SK-N-SH (cell line): ENCODE data around the gene TRIM14. TPM values are rescaled to one million over a fixed set of nuclear protein-coding genes. Genes with fewer than 3 reads are reported as not detected.

Source experiments
- CTCF ChIA-PET: fragments of 300-600, 350-600 bp; formaldehyde crosslinking; extraction: SDS; loops from one replicate; lab custom pipeline; 2021; lab: Yijun Ruan, JAX
- POLR2A ChIA-PET: fragments of 350-600 bp; sonication (Branson Sonifier 250); formaldehyde crosslinking; extraction: SDS; loops from one replicate; lab custom pipeline; 2020; ENCODE audit warnings: antibody characterized with exemption, inconsistent platforms; lab: Yijun Ruan, JAX
- DNase-seq: peaks from one replicate; pipeline ENCODE4 v3.0.0; 2012
- H2AFZ ChIP-seq: fragments of 200-600 bp; sonication (generic); 2 replicates; pipeline ENCODE4 v1.8.1; 2016; ENCODE audit warnings: antibody characterized with exemption, mild to moderate bottlenecking, low read depth
- H3F3A ChIP-seq: fragments of 200-600 bp; sonication (generic); replicated peaks from 2 replicates; pipeline ENCODE3; 2016; ENCODE audit warnings: antibody characterized with exemption, mild to moderate bottlenecking; ENCODE audit not compliant: insufficient read depth
- H3K27ac ChIP-seq, 2 experiments: fragments of 200-500 bp in 1 of 2; fragments of 200-600 bp in 1 of 2; sonication (Bioruptor generic) in 1 of 2; sonication (generic), shearing (Covaris generic) in 1 of 2; 2 replicates each; pipeline versions ENCODE4 v1.5.1 to v1.6.1; 2014 to 2016; ENCODE audit warnings: low read depth in 2 of 2, inconsistent platforms in 1 of 2, low read length in 1 of 2, mild to moderate bottlenecking in 1 of 2, mixed read lengths in 1 of 2
- H3K27me3 ChIP-seq: fragments of 200-600 bp; sonication (generic), shearing (Covaris generic); 2 replicates; pipeline ENCODE4 v1.6.1; 2016; ENCODE audit warnings: mixed run types; ENCODE audit not compliant: insufficient read depth
- H3K36me3 ChIP-seq, 2 experiments: fragments of 200-500 bp in 1 of 2; fragments of 200-600 bp in 1 of 2; sonication (Bioruptor generic) in 1 of 2; sonication (generic) in 1 of 2; replicated peaks in 1 of 2; 2 replicates each; pipeline versions ENCODE3 to v1.5.1; 2014 to 2016; ENCODE audit warnings: low read length in 1 of 2, mild to moderate bottlenecking in 1 of 2; ENCODE audit not compliant: insufficient read depth in 2 of 2, control insufficient read depth in 1 of 2
- H3K4me1 ChIP-seq, 2 experiments: fragments of 200-500 bp in 1 of 2; fragments of 200-600 bp in 1 of 2; sonication (Bioruptor generic) in 1 of 2; sonication (generic), shearing (Covaris generic) in 1 of 2; 2 replicates each; pipeline versions ENCODE4 v1.5.1 to v1.6.1; 2014 to 2016; ENCODE audit warnings: low read depth in 1 of 2, low read length in 1 of 2, mixed run types in 1 of 2; ENCODE audit not compliant: insufficient read depth in 2 of 2, control insufficient read depth in 1 of 2
- H3K4me2 ChIP-seq: fragments of 200-600 bp; sonication (generic), shearing (Covaris generic); 2 replicates; pipeline ENCODE4 v1.6.1; 2017; ENCODE audit warnings: mixed run types
- H3K4me3 ChIP-seq, 2 experiments: fragments of 200-500 bp in 1 of 2; fragments of 200-600 bp in 1 of 2; sonication (Bioruptor generic) in 1 of 2; sonication (generic), shearing (Covaris generic) in 1 of 2; 2 replicates each; pipeline versions ENCODE4 v1.5.1 to v1.8.1; 2014 to 2016; ENCODE audit warnings: low read depth in 2 of 2, inconsistent platforms in 1 of 2, low read length in 1 of 2, mild to moderate bottlenecking in 1 of 2, mixed read lengths in 1 of 2, moderate library complexity in 1 of 2
- H3K79me2 ChIP-seq: fragments of 200-600 bp; sonication (generic); 2 replicates; pipeline ENCODE4 v1.8.1; 2017; ENCODE audit warnings: mild to moderate bottlenecking; ENCODE audit not compliant: insufficient read depth
- H3K9ac ChIP-seq: fragments of 200-600 bp; sonication (generic); 2 replicates; pipeline ENCODE4 v1.6.1; 2017; ENCODE audit warnings: mixed run types
- H3K9me2 ChIP-seq: fragments of 200-600 bp; sonication (generic); 2 replicates; pipeline ENCODE4 v1.6.1; 2017; ENCODE audit warnings: mixed run types
- H3K9me3 ChIP-seq: fragments of 200-600 bp; sonication (generic); 2 replicates; pipeline ENCODE4 v1.6.1; 2017; ENCODE audit warnings: mixed run types, mild to moderate bottlenecking, moderate library complexity
- H4K20me1 ChIP-seq: fragments of 200-600 bp; sonication (generic); 2 replicates; pipeline ENCODE4 v1.6.1; 2017; ENCODE audit warnings: mild to moderate bottlenecking, mixed run types; ENCODE audit not compliant: insufficient read depth
- CHD2 ChIP-seq: fragments of 150-350 bp; IDR thresholded peaks from 2 replicates; pipeline ENCODE4 v1.6.1; 2018; ENCODE audit warnings: low read length; ENCODE audit not compliant: partially characterized antibody
- ELF1 ChIP-seq: IDR thresholded peaks from 2 replicates; pipeline ENCODE4 v1.4.0; 2012
- EZH2phosphoT487 ChIP-seq: fragments of 200-600 bp; sonication (generic); IDR thresholded peaks from 2 replicates; pipeline ENCODE4 v1.6.1; 2017; ENCODE audit warnings: low read depth, mixed run types, mild to moderate bottlenecking, antibody characterized with exemption, moderate library complexity, borderline replicate concordance
- FOSL2 ChIP-seq: IDR thresholded peaks from 2 replicates; pipeline ENCODE4 v1.4.0; 2012; ENCODE audit warnings: low read depth, mild to moderate bottlenecking, moderate library complexity, borderline replicate concordance
- FOXJ3 ChIP-seq: sonication (generic); formaldehyde crosslinking; IDR thresholded peaks from 2 replicates; pipeline ENCODE4 v1.5.1; 2020; ENCODE audit warnings: mild to moderate bottlenecking, missing genetic modification reagents
- FOXM1 ChIP-seq: IDR thresholded peaks from 2 replicates; pipeline ENCODE4 v1.4.0; 2012; ENCODE audit warnings: low read depth, mild to moderate bottlenecking
- GATA2 ChIP-seq: sonication (generic); formaldehyde crosslinking; IDR thresholded peaks from 2 replicates; pipeline ENCODE4 v1.5.0; 2020; ENCODE audit warnings: mild to moderate bottlenecking, missing genetic modification reagents
- MEF2A ChIP-seq: IDR thresholded peaks from 2 replicates; pipeline ENCODE4 v1.4.0; 2012; ENCODE audit warnings: low read depth, borderline replicate concordance
- MXI1 ChIP-seq: IDR thresholded peaks from 2 replicates; pipeline ENCODE4 v1.6.1; 2012; ENCODE audit warnings: mild to moderate bottlenecking, low read depth, low read length, improper control_type of control experiment
- RAD21 ChIP-seq: IDR thresholded peaks from 2 replicates; pipeline ENCODE4 v1.6.1; 2012; ENCODE audit warnings: mild to moderate bottlenecking, low read length
- RCOR1 ChIP-seq: fragments of 150-350 bp; IDR thresholded peaks from 2 replicates; pipeline ENCODE4 v1.6.1; 2017; ENCODE audit warnings: antibody characterized with exemption, low read length
- SMC3 ChIP-seq: IDR thresholded peaks from 2 replicates; pipeline ENCODE4 v1.6.1; 2012; ENCODE audit warnings: low read depth, low read length, improper control_type of control experiment
- TAF1 ChIP-seq: IDR thresholded peaks from 2 replicates; pipeline ENCODE4 v1.6.1; 2012; ENCODE audit warnings: low read depth, mild to moderate bottlenecking, low read length, moderate library complexity, borderline replicate concordance
- TCF12 ChIP-seq: IDR thresholded peaks from 2 replicates; pipeline ENCODE4 v1.4.0; 2012
- YY1 ChIP-seq: IDR thresholded peaks from 2 replicates; pipeline ENCODE4 v1.4.0; 2012; ENCODE audit warnings: low read depth, mild to moderate bottlenecking
- WGBS: methylation state at CpG from one replicate; pipeline ENCODE4 v1.1.6; 2017; ENCODE audit warnings: low lambda C conversion rate; 5-methylcytosine and 5-hydroxymethylcytosine counted together
- polyA plus RNA-seq, 3 experiments: library from polyadenylated mRNA; depleted of rRNA; stranded (reverse); fragments of >200 nt; gene quantifications; 2 replicates each; pipeline ENCODE4 v1.2.3, GENCODE V29; 2012
- TF ChIP-seq, protein P1 (sequence below): IDR thresholded peaks from 2 replicates; pipeline ENCODE4; 2012
- TF ChIP-seq, protein P2 (sequence below): IDR thresholded peaks from 2 replicates; pipeline ENCODE4 v1.6.1; 2012; ENCODE audit warnings: mild to moderate bottlenecking, low read depth, low read length, moderate library complexity
- TF ChIP-seq, protein P3 (sequence below): IDR thresholded peaks from 2 replicates; pipeline ENCODE4 v1.4.0; 2012; ENCODE audit warnings: low read depth

TRIM14 gene
- polyA plus RNA-seq, 1 of the 3 experiments (the other 2 are of a cell fraction) = 15.3 TPM

DNA sequence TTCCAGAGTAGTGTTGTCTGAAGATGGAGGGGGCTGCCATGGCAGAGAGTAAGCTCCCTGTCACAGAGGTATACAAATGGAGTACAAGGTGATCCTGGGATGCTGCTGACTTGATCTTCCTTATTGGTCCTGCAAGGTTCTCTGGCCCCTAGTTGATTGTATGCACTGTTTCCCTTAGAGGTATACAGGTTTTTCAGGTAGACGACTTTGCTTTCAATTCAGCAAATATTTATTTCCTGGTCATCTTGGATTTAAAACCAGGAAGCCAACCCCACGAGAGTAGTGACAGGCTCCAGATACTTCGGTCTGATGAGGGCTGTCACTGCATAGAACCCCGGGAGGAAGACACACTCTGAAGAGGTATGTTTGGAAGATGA lies 16.5 kb upstream of the TRIM14 start:
- H4K20me1 ChIP-seq = no peaks in the 10 kb centered on the region
- H3K4me1 ChIP-seq = no peaks in the 10 kb centered on the region
- ChIA-PET CTCF (no interaction called here), POLR2A (no interaction called here)
- H3K36me3 ChIP-seq = no peaks in the 10 kb centered on the region
- H3K4me2 ChIP-seq = no peak overlapping the region
- no peaks in the 10 kb centered on the region for H3K79me2 ChIP-seq
- H3K9me2 ChIP-seq = no peaks in the 10 kb centered on the region
- no peak overlapping the region for H3K4me3 ChIP-seq
- no peaks in the 10 kb centered on the region for H3K9me3 ChIP-seq
- H2AFZ ChIP-seq = no peak overlapping the region
- TF ChIP-seq ELF1 = no peak
- no peak for TF ChIP-seq MXI1
- TF ChIP-seq SMC3 = no peak
- TF ChIP-seq, protein P1, sequence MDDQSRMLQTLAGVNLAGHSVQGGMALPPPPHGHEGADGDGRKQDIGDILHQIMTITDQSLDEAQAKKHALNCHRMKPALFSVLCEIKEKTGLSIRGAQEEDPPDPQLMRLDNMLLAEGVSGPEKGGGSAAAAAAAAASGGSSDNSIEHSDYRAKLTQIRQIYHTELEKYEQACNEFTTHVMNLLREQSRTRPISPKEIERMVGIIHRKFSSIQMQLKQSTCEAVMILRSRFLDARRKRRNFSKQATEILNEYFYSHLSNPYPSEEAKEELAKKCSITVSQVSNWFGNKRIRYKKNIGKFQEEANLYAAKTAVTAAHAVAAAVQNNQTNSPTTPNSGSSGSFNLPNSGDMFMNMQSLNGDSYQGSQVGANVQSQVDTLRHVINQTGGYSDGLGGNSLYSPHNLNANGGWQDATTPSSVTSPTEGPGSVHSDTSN = no peak
- TF ChIP-seq MEF2A = no peak
- TF ChIP-seq RCOR1 = no peak
- no peak for TF ChIP-seq YY1
- no peak for TF ChIP-seq CHD2
- TF ChIP-seq TAF1 = no peak
- TF ChIP-seq GATA2 (CRISPR knock-in tag) = no peak
- TF ChIP-seq FOXM1 = no peak
- TF ChIP-seq TCF12 = no peak
- TF ChIP-seq EZH2phosphoT487 = no peak
- TF ChIP-seq, protein P2, sequence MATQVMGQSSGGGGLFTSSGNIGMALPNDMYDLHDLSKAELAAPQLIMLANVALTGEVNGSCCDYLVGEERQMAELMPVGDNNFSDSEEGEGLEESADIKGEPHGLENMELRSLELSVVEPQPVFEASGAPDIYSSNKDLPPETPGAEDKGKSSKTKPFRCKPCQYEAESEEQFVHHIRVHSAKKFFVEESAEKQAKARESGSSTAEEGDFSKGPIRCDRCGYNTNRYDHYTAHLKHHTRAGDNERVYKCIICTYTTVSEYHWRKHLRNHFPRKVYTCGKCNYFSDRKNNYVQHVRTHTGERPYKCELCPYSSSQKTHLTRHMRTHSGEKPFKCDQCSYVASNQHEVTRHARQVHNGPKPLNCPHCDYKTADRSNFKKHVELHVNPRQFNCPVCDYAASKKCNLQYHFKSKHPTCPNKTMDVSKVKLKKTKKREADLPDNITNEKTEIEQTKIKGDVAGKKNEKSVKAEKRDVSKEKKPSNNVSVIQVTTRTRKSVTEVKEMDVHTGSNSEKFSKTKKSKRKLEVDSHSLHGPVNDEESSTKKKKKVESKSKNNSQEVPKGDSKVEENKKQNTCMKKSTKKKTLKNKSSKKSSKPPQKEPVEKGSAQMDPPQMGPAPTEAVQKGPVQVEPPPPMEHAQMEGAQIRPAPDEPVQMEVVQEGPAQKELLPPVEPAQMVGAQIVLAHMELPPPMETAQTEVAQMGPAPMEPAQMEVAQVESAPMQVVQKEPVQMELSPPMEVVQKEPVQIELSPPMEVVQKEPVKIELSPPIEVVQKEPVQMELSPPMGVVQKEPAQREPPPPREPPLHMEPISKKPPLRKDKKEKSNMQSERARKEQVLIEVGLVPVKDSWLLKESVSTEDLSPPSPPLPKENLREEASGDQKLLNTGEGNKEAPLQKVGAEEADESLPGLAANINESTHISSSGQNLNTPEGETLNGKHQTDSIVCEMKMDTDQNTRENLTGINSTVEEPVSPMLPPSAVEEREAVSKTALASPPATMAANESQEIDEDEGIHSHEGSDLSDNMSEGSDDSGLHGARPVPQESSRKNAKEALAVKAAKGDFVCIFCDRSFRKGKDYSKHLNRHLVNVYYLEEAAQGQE = no peak
- TF ChIP-seq FOXJ3 (CRISPR knock-in tag) = no peak
- TF ChIP-seq FOSL2 = no peak
- no peak for TF ChIP-seq RAD21
- TF ChIP-seq, protein P3, sequence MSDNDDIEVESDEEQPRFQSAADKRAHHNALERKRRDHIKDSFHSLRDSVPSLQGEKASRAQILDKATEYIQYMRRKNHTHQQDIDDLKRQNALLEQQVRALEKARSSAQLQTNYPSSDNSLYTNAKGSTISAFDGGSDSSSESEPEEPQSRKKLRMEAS = no peak
- H3F3A ChIP-seq = no peaks in the 10 kb centered on the region
- no peaks in the 10 kb centered on the region for H3K27me3 ChIP-seq
- H3K9ac ChIP-seq = no peak overlapping the region
- 80% methylated on average over 4 of the region's 4 CpGs for WGBS
- no peak for DNase-seq
- H3K27ac ChIP-seq = no peak overlapping the region
